Large intestine (tissue), 3 donors: ENCODE measurements around the gene ALG12. TPM values are rescaled to one million over a fixed set of nuclear protein-coding genes. Genes with fewer than 3 reads are reported as not detected.

Experiments
- DNase-seq, 2 donors: peaks; one replicate each; pipeline versions ENCODE4 v3.0.0 to v3.0.0-alpha.2; 2013
- H3K27ac ChIP-seq: one replicate; pipeline ENCODE4 v1.5.1; 2013; ENCODE audit warnings: low read length
- H3K27me3 ChIP-seq: 2 replicates; pipeline ENCODE4 v1.6.1; 2013; ENCODE audit warnings: low read length; ENCODE audit not compliant: control insufficient read depth, insufficient read depth
- H3K36me3 ChIP-seq: 2 replicates; pipeline ENCODE4 v1.6.1; 2013; ENCODE audit warnings: low read length; ENCODE audit not compliant: control insufficient read depth, insufficient read depth
- H3K4me1 ChIP-seq: one replicate; pipeline ENCODE4 v1.6.1; 2013; ENCODE audit warnings: low read length; ENCODE audit not compliant: control insufficient read depth, insufficient read depth
- H3K4me3 ChIP-seq: one replicate; pipeline ENCODE4 v1.5.1; 2013; ENCODE audit warnings: low read length
- H3K9me3 ChIP-seq: one replicate; pipeline ENCODE4 v1.6.1; 2013; ENCODE audit warnings: mild to moderate bottlenecking, low read depth, low read length, moderate library complexity; ENCODE audit not compliant: control insufficient read depth
- WGBS: methylation state at CpG from one replicate; pipeline ENCODE4 v1.1.5; 2013; ENCODE audit warnings: low lambda C conversion rate; ENCODE audit not compliant: insufficient coverage; 5-methylcytosine and 5-hydroxymethylcytosine counted together
- polyA plus RNA-seq: library from polyadenylated mRNA; unstranded; fragments of 120-200 nt; gene quantifications from one replicate; pipeline ENCODE4 v1.2.1, GENCODE V29; 2013

ALG12 gene
- polyA plus RNA-seq, 1 donor = 27.8 TPM

- WGBS = no CpG with 5 or more reads among the region's 19 CpGs
- Histone ChIP-seq H3K27ac (no peak overlapping the region), H3K36me3 (peaks cover 57% of the 10 kb centered on the region), H3K4me3 (no peak overlapping the region), H3K27me3 (no peaks in the 10 kb centered on the region), H3K4me1 (no peaks in the 10 kb centered on the region), H3K9me3 (no peaks in the 10 kb centered on the region)
- DNase-seq = no peak
Measured at GRCh38 chr22:49907807-49908206, 10.4 kb downstream of the ALG12 start.

GRCh38 chr22:49906799-49907290, 11.4 kb downstream of the ALG12 start:
- WGBS = no CpG with 5 or more reads among the region's 14 CpGs
- no peak overlapping the region for H3K4me3 ChIP-seq
- H3K36me3 ChIP-seq = peaks cover 53% of the 10 kb centered on the region
- H3K4me1 ChIP-seq = no peaks in the 10 kb centered on the region
- no peaks in the 10 kb centered on the region for H3K9me3 ChIP-seq
- H3K27ac ChIP-seq = no peak overlapping the region
- H3K27me3 ChIP-seq = no peaks in the 10 kb centered on the region
- no peak for DNase-seq

GRCh38 chr22:49906071-49906798, 12.0 kb downstream of the ALG12 start:
- Histone ChIP-seq H3K4me3 (no peak overlapping the region), H3K27ac (no peak overlapping the region), H3K36me3 (peaks cover 56% of the 10 kb centered on the region), H3K4me1 (no peaks in the 10 kb centered on the region), H3K27me3 (no peaks in the 10 kb centered on the region), H3K9me3 (no peaks in the 10 kb centered on the region)
- no peak for DNase-seq
- no CpG with 5 or more reads among the region's 28 CpGs for WGBS

GRCh38 chr22:49905465-49905864, 12.8 kb downstream of the ALG12 start:
- Histone ChIP-seq H3K36me3 (peaks cover 58% of the 10 kb centered on the region), H3K9me3 (no peaks in the 10 kb centered on the region), H3K4me1 (no peaks in the 10 kb centered on the region), H3K27ac (no peak overlapping the region), H3K27me3 (no peaks in the 10 kb centered on the region), H3K4me3 (no peak overlapping the region)
- no CpG with 5 or more reads among the region's 18 CpGs for WGBS
- no peak for DNase-seq

GRCh38 chr22:49904040-49904369, 14.2 kb downstream of the ALG12 start:
- Histone ChIP-seq H3K9me3 (no peaks in the 10 kb centered on the region), H3K4me3 (no peak overlapping the region), H3K27me3 (no peaks in the 10 kb centered on the region), H3K27ac (no peak overlapping the region), H3K4me1 (no peaks in the 10 kb centered on the region), H3K36me3 (peaks cover 49% of the 10 kb centered on the region)
- no CpG with 5 or more reads among the region's 11 CpGs for WGBS
- DNase-seq = no peak

- Histone ChIP-seq H3K4me1 (no peaks in the 10 kb centered on the region), H3K36me3 (peaks cover 46% of the 10 kb centered on the region), H3K27me3 (no peaks in the 10 kb centered on the region), H3K27ac (no peak overlapping the region), H3K4me3 (no peak overlapping the region), H3K9me3 (no peaks in the 10 kb centered on the region)
- DNase-seq = no peak
- WGBS = no CpG with 5 or more reads among the region's 17 CpGs
Measured at GRCh38 chr22:49903322-49904039, 14.8 kb downstream of the ALG12 start.

- DNase-seq = no peak
- no peaks in the 10 kb centered on the region for H3K4me1 ChIP-seq
- no peak overlapping the region for H3K27ac ChIP-seq
- peaks cover 36% of the 10 kb centered on the region for H3K36me3 ChIP-seq
- no CpG with 5 or more reads among the region's 11 CpGs for WGBS
- H3K9me3 ChIP-seq = no peaks in the 10 kb centered on the region
- no peaks in the 10 kb centered on the region for H3K27me3 ChIP-seq
- no peak overlapping the region for H3K4me3 ChIP-seq
Measured at GRCh38 chr22:49901457-49901856, 16.8 kb downstream of the ALG12 start.

- WGBS = 80% methylated on average over 2 of the region's 30 CpGs
- no peaks in the 10 kb centered on the region for H3K4me1 ChIP-seq
- no peak overlapping the region for H3K27ac ChIP-seq
- H3K27me3 ChIP-seq = no peaks in the 10 kb centered on the region
- peaks cover 32% of the 10 kb centered on the region for H3K36me3 ChIP-seq
- no peak overlapping the region for H3K4me3 ChIP-seq
- H3K9me3 ChIP-seq = no peaks in the 10 kb centered on the region
- no peak for DNase-seq
Measured at GRCh38 chr22:49900441-49901230, 17.6 kb downstream of the ALG12 start.

- peaks cover 31% of the 10 kb centered on the region for H3K36me3 ChIP-seq
- H3K4me3 ChIP-seq = no peak overlapping the region
- no peak overlapping the region for H3K27ac ChIP-seq
- DNase-seq = no peak
- no CpG with 5 or more reads among the region's 6 CpGs for WGBS
- H3K27me3 ChIP-seq = no peaks in the 10 kb centered on the region
- H3K4me1 ChIP-seq = no peaks in the 10 kb centered on the region
- H3K9me3 ChIP-seq = no peaks in the 10 kb centered on the region
Measured at GRCh38 chr22:49899530-49899929, 18.7 kb downstream of the ALG12 start.

- Histone ChIP-seq H3K27me3 (no peaks in the 10 kb centered on the region), H3K4me1 (no peaks in the 10 kb centered on the region), H3K9me3 (no peaks in the 10 kb centered on the region), H3K36me3 (peaks cover 19% of the 10 kb centered on the region), H3K27ac (no peak overlapping the region), H3K4me3 (no peak overlapping the region)
- 100% methylated on average over 2 of the region's 8 CpGs for WGBS
- no peak for DNase-seq
Measured at GRCh38 chr22:49897015-49897684, 21.1 kb downstream of the ALG12 start.
